Large intestine (tissue), 12 donors: ENCODE measurements around the gene CEP57L1. TPM values are rescaled to one million over a fixed set of nuclear protein-coding genes. Genes with fewer than 3 reads are reported as not detected.

Source experiments
- DNase-seq, 2 donors: peaks; one replicate each; pipeline versions ENCODE4 v3.0.0 to v3.0.0-alpha.2; 2013
- H3K27ac ChIP-seq: one replicate; pipeline ENCODE4 v1.5.1; 2013; ENCODE audit warnings: low read length
- H3K27me3 ChIP-seq: 2 replicates; pipeline ENCODE4 v1.6.1; 2013; ENCODE audit warnings: low read length; ENCODE audit not compliant: control insufficient read depth, insufficient read depth
- H3K36me3 ChIP-seq: 2 replicates; pipeline ENCODE4 v1.6.1; 2013; ENCODE audit warnings: low read length; ENCODE audit not compliant: control insufficient read depth, insufficient read depth
- H3K4me1 ChIP-seq: one replicate; pipeline ENCODE4 v1.6.1; 2013; ENCODE audit warnings: low read length; ENCODE audit not compliant: control insufficient read depth, insufficient read depth
- H3K4me3 ChIP-seq: one replicate; pipeline ENCODE4 v1.5.1; 2013; ENCODE audit warnings: low read length
- H3K9me3 ChIP-seq: one replicate; pipeline ENCODE4 v1.6.1; 2013; ENCODE audit warnings: mild to moderate bottlenecking, low read depth, low read length, moderate library complexity; ENCODE audit not compliant: control insufficient read depth
- WGBS: methylation state at CpG from one replicate; pipeline ENCODE4 v1.1.5; 2013; ENCODE audit warnings: low lambda C conversion rate; ENCODE audit not compliant: insufficient coverage; 5-methylcytosine and 5-hydroxymethylcytosine counted together
- long read RNA-seq, 11 donors: transcript quantifications; one replicate each; lab custom pipeline, GENCODE V29; 2026
- polyA plus RNA-seq: library from polyadenylated mRNA; unstranded; fragments of 120-200 nt; gene quantifications from one replicate; pipeline ENCODE4 v1.2.1, GENCODE V29; 2013

Gene CEP57L1
- 14.3 TPM for polyA plus RNA-seq
- long read RNA-seq, donor 1, partial matches to known transcripts: 0 of 1 reads
- long read RNA-seq, donor 1, other reads (novel, unspliced or antisense): 0 of 1 reads
- long read RNA-seq, donor 2, partial matches to known transcripts: 0 of 4 reads
- long read RNA-seq, donor 2, other reads (novel, unspliced or antisense): 0 of 4 reads
- long read RNA-seq, donor 3, partial matches to known transcripts: 0 of 2 reads
- long read RNA-seq, donor 3, other reads (novel, unspliced or antisense): 0 of 2 reads
- long read RNA-seq, donor 4: 0 reads
- long read RNA-seq, donor 5, partial matches to known transcripts: 0 of 1 reads
- long read RNA-seq, donor 5, other reads (novel, unspliced or antisense): 0 of 1 reads
- long read RNA-seq, donor 6: 0 reads
- long read RNA-seq, donor 7, partial matches to known transcripts: 0 of 1 reads
- long read RNA-seq, donor 7, other reads (novel, unspliced or antisense): 0 of 1 reads
- long read RNA-seq, donor 8, partial matches to known transcripts: 0 of 3 reads
- long read RNA-seq, donor 8, other reads (novel, unspliced or antisense): 0 of 3 reads
- long read RNA-seq, donor 9: 0 reads
- long read RNA-seq, donor 10: 0 reads
- long read RNA-seq, donor 11, partial matches to known transcripts: 0 of 2 reads
- long read RNA-seq, donor 11, other reads (novel, unspliced or antisense): 0 of 2 reads

DNA sequence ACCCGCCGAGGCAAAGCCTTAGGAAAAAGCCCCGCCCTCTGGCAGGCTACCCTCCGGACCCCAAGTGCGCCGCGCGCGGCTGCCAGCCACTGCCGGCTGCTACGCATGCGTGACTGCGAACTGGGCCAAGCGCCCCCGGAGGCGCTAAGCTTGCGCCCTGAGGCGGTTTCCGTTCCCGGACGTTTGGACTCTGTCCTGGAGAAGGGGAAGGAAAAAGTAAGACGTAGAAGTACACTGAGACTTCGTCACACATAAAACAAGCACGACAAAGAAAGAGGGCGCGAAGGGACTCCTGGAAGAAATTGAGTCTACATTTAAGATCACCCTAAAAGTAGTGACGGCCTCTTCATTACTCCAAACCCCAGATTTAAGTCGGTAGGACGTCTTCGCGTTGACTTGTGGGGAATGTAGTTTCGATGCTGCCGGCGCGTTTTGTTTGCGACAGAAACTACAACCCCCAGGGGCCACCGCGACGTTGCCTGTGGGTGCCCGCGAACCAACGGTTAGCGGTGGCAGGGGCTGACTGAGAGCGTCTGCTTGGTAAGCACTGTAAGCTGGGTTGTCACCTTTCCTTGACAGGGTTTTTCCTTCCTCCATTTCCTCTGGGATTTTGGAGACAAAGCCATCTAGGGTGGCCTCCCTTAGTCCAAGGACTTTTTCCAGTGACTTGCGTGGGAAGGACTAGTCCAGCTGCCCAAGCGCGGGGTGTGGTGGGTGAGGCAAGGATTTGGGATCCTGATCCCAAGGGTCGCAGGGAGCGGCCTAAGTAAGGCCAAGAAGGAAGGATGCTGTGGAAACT is at the start of gene CEP57L1:
TSS of gene CEP57L1 (plus strand) at position 472 of the 799 bp plus-strand sequence. CDS start 49,715 bp downstream, outside the sequence.
- peak within 1 kb of the TSS; percentile 99 for H3K27ac ChIP-seq
- DNase-seq: peak; percentile 95 to 99
- peaks cover 9% of the 10 kb centered on the region for H3K4me1 ChIP-seq
- H3K9me3 ChIP-seq: no peaks in the 10 kb centered on the region
- no peaks in the 10 kb centered on the region for H3K27me3 ChIP-seq
- no CpG with 5 or more reads among the region's 49 CpGs for WGBS
- H3K4me3 ChIP-seq: peak within 1 kb of the TSS; percentile 96
- no peaks in the 10 kb centered on the region for H3K36me3 ChIP-seq

DNA sequence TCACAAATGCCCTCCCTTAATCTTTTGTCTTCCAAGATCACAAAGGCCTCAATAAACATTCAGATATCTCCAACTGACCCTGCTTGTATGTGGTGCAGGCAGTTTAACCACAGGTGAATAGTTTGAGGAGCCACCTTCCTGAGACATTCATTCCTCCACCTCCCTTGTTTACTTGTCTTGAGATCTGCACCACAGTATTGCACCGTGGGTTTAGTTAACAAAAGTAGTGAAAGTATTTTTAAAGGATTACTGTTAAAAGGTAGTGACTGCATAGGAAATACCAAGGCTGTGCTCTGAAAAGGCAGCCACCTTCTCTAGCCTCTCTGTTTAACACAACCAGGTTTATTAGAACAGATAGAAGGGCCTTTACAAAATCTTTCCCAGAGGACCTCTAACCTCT is 47.1 kb upstream of the CEP57L1 start:
- no peak for DNase-seq
- Histone ChIP-seq H3K4me1 (no peaks in the 10 kb centered on the region), H3K36me3 (no peaks in the 10 kb centered on the region), H3K27me3 (no peaks in the 10 kb centered on the region), H3K27ac (no peak overlapping the region), H3K9me3 (peaks cover 6% of the 10 kb centered on the region), H3K4me3 (no peak overlapping the region)
- WGBS: no CpG with 5 or more reads among the region's 1 CpG

DNA sequence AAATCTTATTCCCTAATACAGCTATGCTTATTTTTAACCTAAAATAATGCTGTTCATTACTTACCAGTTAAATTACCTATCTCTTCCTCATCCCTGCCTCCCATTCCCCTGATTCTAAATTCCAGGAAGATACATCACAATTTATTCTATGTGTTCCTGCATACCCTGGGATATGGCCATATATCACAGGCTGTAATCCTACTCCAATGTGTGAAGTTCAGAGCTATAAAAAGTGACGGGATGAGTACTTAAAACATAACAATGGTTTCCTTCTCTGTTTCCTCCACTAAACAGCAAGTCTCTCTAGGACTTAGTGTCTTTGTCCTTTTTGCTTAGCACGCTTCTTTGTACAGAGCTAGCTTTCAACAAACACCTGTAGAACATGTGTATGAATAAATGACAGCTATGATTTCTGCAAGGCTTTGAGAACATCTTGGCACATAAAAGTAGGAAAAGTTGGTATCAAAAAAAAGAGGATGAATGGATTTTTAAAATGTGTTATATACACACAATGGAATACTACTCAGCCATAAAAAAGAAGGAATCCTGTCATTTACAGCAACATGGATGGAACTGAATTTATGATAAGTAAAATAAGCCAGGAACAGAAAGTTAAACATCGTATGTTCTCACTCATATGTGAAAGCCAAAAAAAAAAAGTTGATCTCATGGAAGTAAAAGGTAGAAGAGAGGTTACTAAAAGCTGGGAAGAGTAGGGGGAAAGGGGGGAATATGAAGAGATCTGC is 46.5 kb upstream of the CEP57L1 start:
- H3K36me3 ChIP-seq: no peaks in the 10 kb centered on the region
- peaks cover 6% of the 10 kb centered on the region for H3K9me3 ChIP-seq
- H3K4me1 ChIP-seq: no peaks in the 10 kb centered on the region
- H3K27ac ChIP-seq: no peak overlapping the region
- no peak overlapping the region for H3K4me3 ChIP-seq
- WGBS: 79% methylated on average over 2 of the region's 3 CpGs
- H3K27me3 ChIP-seq: no peaks in the 10 kb centered on the region
- no peak for DNase-seq

DNA sequence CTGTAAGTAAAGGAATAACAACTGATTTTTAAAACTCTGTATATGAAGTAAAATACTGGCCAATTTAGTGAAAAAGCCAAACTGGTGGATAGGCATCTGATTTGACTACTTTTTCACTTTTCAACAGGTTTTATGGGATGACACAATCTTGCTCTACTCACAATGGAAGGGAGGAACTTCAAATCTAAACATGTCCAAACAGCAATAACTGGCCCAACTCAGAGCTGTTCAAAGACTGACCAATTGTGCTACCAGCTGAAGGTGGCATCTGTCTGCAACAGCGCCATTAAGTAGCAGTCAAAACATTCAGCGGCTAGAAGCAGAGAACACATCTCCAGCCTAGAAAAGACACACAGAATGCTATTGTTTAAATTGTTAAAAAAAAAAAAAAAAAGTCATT is 45.3 kb upstream of the CEP57L1 start:
- no peaks in the 10 kb centered on the region for H3K36me3 ChIP-seq
- no peak for DNase-seq
- no peak overlapping the region for H3K27ac ChIP-seq
- no peaks in the 10 kb centered on the region for H3K27me3 ChIP-seq
- no CpG with 5 or more reads among the region's 2 CpGs for WGBS
- H3K4me1 ChIP-seq: no peaks in the 10 kb centered on the region
- H3K4me3 ChIP-seq: no peak overlapping the region
- peaks cover 6% of the 10 kb centered on the region for H3K9me3 ChIP-seq

DNA sequence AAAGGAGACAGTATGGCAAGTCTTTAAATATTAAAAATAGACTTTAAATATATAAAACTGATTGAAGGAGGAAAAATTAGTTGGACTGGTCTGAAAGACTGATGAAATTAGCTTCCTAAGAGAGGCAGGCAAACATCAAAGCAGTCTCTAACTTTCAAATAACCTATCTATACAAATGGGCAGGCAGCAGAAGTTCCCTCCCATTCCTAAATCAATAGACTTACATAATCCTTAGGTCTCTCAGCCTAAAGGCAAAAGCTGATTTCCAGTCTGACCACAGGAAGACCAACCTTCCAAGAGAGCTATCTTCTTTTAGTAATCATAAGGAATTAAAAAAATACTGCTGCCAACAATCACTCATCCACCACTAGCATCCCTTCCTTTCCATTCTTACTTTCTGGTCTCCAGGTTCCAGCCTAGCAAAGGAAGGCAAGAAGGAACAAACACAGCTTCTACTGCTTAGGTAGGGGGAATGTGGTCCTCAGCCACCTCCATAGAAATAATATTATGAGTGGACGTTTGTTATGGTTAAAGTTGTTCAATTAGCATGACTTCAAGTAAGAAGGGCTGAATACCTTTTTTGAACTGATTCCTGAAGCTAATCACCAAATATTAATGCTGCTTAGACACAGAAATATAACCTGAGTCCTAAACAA is 44.7 kb upstream of the CEP57L1 start:
- Histone ChIP-seq H3K4me1 (no peaks in the 10 kb centered on the region), H3K27ac (no peak overlapping the region), H3K27me3 (no peaks in the 10 kb centered on the region), H3K4me3 (no peak overlapping the region), H3K9me3 (peaks cover 5% of the 10 kb centered on the region), H3K36me3 (no peaks in the 10 kb centered on the region)
- WGBS: no CpG with 5 or more reads among the region's 1 CpG
- no peak for DNase-seq

DNA sequence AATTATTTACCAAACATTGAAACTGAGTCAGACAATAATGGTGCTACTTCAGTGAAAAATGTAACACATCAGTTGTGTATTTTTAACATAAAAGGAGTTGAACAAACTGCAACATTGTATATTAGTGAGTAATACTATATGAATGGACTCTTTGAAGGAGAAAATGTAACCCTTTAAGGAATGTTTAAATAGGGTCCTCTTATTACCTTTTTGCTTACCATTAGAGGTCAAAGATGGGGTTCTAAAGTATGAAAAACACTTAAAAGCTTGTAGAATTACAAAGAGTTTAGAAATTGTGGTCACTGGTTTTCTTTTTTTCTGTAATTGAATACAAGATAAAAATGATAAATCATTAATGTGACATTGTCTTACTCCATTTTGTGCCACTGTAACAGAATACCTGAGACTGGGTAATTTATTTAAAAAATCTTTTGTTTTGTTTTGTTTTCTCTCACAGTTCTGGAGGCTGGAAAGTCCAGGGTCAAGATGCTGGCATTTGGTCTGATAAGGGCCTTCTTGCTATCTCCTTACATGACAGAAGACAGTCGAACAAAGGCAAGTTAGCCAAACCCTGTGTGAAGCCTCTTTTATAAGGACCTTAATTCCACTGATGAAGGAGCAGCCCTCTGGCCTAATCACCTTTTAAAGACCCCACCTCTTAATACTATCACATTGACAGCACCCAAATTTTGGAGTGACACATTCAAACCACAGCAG is 43.8 kb upstream of the CEP57L1 start:
- DNase-seq: no peak
- H3K9me3 ChIP-seq: no peaks in the 10 kb centered on the region
- no peaks in the 10 kb centered on the region for H3K36me3 ChIP-seq
- no peak overlapping the region for H3K27ac ChIP-seq
- no peaks in the 10 kb centered on the region for H3K4me1 ChIP-seq
- no peaks in the 10 kb centered on the region for H3K27me3 ChIP-seq
- H3K4me3 ChIP-seq: no peak overlapping the region
- no CpG with 5 or more reads among the region's 1 CpG for WGBS

DNA sequence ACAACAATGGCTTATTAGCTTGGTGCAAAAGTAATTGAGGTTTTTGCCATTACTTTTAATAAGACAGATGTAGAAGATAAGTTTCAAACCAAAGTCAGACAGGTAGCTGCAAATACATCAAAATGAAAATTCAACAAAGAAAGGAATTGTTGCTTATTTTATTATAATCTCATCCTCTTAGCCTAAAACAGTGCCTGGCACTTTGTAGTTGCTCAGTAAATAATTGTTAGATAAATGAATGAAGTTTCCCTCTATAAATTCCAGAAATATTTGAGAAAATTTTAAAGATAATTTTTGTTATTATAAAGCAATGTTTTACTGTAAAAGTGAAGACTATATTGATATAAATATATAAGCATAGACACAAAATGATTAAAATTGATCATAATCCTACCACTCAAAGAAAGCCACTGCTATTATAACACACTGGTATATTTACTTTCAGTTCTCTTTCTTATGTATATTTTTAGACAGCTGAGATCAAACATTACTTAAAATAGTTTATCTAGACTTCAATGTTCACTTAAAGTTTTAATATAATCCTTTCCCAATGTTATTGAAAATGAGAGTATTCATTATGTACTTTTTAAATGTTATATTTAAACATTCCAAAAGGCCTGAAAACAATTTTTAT is 43.2 kb upstream of the CEP57L1 start:
- Histone ChIP-seq H3K9me3 (no peaks in the 10 kb centered on the region), H3K4me1 (no peaks in the 10 kb centered on the region), H3K36me3 (no peaks in the 10 kb centered on the region), H3K4me3 (no peak overlapping the region), H3K27ac (no peak overlapping the region), H3K27me3 (no peaks in the 10 kb centered on the region)
- DNase-seq: no peak

DNA sequence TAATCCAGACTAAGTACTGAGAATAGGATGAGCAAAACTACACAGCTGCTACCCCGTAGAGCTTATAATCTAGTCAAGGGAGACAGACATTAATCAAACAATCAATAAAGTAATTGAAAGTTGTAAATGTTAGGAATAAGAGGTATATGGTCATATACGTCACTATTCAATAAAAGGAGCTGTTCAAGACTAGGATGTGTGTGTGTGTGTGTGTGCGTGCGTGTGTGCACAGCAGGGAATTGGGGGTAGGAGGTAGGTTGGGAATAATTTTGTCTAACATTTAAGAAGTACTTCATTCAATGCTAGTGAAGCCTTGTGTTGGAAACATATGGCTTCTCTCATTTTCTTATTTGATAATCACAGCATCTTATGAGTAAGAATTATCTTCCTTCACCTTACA is 42.5 kb upstream of the CEP57L1 start:
- no peak overlapping the region for H3K4me3 ChIP-seq

DNA sequence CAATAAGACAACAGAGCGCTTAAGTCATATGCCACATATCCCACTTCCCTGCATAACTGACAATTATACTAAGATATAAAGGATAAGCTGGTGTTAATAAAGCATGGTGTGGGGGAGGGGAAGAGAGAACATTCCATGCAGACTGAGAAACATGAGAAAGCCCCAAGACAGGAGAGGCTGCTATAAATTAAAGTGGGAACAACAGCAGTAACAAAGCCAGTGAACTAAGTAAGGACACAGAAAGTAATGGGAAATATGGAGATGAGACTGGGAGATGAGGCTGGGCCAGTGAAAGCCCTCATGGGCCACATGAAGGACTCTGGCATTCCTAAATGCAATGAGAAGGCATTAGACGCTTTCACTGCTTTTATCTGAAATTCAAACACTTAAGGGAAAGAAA is 42.0 kb upstream of the CEP57L1 start:
- no peaks in the 10 kb centered on the region for H3K27me3 ChIP-seq
- H3K36me3 ChIP-seq: no peaks in the 10 kb centered on the region
- H3K4me3 ChIP-seq: no peak overlapping the region
- WGBS: 90% methylated on average over 2 of the region's 2 CpGs
- H3K27ac ChIP-seq: no peak overlapping the region
- no peak for DNase-seq
- H3K4me1 ChIP-seq: no peaks in the 10 kb centered on the region
- H3K9me3 ChIP-seq: no peaks in the 10 kb centered on the region

More for the DNA sequence above, 42.5 kb upstream of the CEP57L1 start:
- H3K9me3 ChIP-seq: no peaks in the 10 kb centered on the region
- no peaks in the 10 kb centered on the region for H3K27me3 ChIP-seq
- no peaks in the 10 kb centered on the region for H3K4me1 ChIP-seq
- no peak for DNase-seq
- H3K27ac ChIP-seq: no peak overlapping the region
- WGBS: no CpG with 5 or more reads among the region's 4 CpGs
- no peaks in the 10 kb centered on the region for H3K36me3 ChIP-seq
